HG03039 (cell line): ENCODE results near the gene AICDA.
"Not testable (repeated sequence)": the region's sequence is repeated elsewhere in the genome, so short reads cannot be mapped to it uniquely, and the experiment has no call there.

Experiments
- ATAC-seq: cut with Tn5 transposase; IDR thresholded peaks from one replicate; pipeline ENCODE4 v1.9.1; 2021; ENCODE audit warnings: mild to moderate bottlenecking, moderate library complexity; ENCODE audit not compliant: unreplicated experiment

Gene AICDA

GRCh38 chr12:8613881-8614280, 1.2 kb upstream of the AICDA start:
- not testable (repeated sequence) for ATAC-seq

DNA sequence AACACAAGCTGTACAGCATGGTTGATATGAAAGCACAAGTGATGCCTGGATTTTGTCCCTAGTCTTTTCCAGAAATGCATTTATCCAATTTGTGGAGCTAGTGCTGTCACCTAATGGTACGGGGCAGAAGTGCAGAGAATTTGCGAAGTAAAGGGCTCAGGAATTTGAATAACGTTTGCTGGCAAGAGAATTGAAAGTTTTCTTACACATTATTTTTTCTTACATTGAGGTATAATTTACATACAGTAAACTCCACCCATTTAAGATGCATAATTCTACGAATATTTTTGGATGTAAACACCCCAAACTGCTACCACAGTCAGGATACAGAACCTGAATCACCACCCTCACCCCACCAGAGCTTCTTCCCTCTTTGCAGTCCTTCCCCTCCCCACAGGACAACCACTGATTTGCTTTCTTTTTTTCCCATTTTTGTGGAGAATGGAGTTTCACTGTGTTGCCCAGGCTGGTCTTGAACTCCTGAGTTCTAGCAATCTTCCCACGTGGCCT, 3.5 kb downstream of the AICDA start:
- ATAC-seq = no peak

GRCh38 chr12:8606890-8607289, 5.8 kb downstream of the AICDA start:
- ATAC-seq = no peak

DNA sequence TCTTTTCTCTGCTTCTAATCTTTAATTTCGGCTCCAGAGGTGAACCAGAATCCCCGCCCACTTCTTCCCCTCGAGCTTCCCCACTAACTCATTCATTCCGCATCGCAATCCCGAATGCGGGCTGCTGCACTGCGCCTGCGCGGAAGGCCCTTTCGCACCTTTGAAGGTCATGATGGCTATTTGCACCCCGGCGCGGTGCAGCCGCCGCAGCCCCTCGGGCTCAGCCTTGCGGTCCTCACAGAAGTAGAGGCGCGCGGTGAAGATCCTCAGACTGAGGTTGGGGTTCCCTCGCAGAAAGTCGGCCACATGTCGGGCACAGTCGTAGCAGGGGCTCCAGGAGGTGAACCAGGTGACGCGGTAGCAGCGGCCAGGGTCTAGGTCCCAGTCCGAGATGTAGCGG, 7.6 kb downstream of the AICDA start:
- no peak for ATAC-seq

DNA sequence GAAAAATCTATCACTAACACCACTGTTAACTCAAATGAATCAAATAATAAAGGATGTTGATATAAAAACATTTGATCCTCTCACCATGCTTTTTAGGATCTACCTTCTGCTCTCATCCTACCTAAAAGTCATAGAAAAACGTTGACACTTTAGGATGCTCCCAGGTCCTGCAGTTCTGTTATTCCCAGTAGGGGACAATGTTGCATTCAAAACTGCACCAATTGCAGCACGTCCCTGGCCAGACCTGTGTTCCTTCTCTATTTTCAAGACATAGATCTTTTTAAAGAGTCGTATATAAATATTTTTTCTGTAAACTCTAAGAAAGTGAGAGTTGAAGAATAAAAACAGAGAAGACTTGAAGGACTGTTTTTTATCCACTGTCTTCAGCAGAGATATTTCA, 8.8 kb downstream of the AICDA start:
- ATAC-seq = no peak

DNA sequence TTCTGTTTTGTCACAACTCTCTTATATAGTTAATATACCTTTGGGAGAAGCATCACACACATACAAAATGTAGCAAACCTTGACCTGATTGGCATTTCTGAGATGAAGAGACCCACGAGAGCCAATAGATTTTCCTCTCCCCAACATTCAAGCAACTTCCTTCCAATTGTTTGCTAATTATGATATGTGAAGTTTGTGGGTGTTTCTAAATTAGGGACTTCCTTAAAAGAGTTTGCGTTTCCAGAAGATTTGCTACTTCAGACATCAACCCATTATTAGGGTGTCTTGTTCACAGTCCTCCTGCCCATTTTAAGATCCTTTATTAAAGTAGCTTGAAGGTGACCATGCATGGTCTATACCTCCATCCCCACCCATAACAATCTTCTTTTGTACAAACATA, 9.4 kb downstream of the AICDA start:
- no peak for ATAC-seq

DNA sequence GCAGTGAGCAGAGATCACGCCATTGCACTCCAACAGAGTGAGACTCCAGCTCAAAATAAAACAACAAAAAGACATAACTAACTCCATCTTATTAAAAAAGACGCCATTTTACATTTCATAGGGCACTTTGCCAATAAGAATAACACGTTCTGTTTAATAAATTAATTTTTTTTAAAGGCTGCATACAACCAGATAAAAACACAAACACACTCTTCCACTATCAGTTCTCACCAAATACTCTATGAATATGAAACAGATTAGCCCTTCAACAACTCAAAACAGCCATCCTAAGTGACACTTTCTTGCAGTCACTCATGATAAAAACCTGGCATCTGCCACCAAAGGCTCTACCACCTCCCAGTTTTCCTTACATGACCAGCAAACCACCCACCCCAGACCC, 16.1 kb downstream of the AICDA start:
- ATAC-seq = no peak

DNA sequence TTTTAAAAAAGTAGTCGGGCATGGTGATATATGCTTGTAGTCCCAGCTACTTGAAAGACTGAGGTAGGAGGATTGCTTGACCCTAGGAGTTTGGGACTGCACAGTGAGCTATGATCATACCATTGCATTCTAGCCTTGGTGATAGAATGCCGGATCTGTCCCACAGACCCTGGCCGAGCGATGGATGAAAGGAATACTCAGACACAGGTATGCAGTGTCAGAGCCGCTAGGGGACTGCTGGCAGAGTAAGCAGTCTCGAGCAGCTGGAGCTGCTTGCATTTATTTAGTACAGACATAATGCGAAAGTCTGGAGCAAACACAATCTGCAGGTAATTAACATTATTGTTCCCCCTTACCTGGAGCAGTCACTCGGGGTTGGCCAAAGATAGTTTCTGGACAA, 18.6 kb downstream of the AICDA start:
- ATAC-seq = no peak

- no peak for ATAC-seq
Measured at GRCh38 chr12:8593246-8593645, 19.4 kb downstream of the AICDA start.

GRCh38 chr12:8590842-8591545, 21.7 kb downstream of the AICDA start:
- ATAC-seq = peak; percentile 73

DNA sequence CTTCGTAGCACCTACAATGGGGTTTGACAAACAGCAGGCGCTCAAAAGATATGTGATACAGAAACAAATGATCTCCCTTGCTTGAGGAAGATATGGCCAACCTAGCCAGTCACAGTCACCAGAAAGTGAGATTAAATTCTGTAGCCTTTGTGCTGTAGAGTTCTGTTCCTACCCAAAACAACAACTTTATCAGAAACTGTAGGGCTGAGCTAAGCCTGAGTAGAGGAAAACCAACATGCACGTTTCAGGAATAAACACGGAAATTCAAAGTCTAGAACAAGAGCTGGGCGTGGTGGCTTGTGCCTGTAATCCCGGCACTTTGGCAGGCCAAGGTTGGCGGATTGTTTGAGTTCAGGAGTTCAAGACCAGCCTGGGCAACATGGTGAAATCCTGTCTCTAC, 23.0 kb downstream of the AICDA start:
- ATAC-seq = no peak

GRCh38 chr12:8584478-8584877, 28.2 kb downstream of the AICDA start:
- not testable (repeated sequence) for ATAC-seq

DNA sequence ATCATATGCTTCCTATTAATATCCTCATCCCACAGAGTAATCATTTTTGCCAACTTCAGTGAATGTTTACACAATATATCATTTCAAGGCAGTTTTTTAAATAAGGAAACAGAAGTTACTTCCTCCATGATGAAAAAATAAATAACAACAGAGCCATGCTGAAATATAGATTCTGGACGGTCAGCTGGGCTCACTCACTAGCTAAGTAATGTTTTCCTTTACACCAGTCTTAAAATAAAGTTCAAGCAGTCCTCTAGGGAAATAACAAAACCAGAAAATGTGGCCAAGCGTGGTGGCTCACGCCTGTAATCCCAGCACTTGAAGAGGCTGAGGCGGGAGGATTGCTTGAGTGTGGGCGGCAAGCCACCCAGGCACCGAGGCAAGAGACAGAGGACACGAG, 28.7 kb downstream of the AICDA start:
- no peak for ATAC-seq

DNA sequence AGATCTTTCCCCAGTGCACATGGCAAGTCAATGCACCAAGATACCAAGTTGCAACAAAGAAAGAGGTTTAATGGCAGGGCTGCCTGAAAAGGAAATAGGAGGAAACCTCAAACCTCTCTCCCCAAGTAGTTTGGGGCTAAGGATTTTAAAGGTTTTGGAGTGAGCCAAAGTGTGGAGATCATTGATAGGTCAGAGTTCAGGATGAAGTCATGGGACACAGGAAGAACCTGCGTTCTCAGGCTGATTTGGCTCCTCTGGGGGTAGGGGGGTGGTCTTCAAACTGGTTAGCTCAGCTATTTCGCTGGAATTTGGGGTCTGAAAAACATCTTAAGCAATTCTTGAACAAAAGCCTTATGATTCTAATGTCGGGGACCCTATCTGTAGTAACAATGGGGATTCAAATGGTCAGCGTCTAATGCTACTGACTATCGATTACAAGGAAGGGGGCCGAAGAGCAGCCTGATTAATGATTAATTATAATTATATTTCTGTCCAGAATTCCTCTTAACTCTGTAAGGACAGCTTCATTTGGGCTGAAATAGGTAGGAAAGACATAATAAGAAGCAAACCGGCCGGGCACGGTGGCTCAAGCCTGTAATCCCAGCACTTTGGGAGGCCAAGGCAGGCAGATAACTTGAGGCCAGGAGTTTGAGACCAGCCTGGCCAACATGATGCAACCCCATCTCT, 31.4 kb downstream of the AICDA start:
- ATAC-seq = no peak

DNA sequence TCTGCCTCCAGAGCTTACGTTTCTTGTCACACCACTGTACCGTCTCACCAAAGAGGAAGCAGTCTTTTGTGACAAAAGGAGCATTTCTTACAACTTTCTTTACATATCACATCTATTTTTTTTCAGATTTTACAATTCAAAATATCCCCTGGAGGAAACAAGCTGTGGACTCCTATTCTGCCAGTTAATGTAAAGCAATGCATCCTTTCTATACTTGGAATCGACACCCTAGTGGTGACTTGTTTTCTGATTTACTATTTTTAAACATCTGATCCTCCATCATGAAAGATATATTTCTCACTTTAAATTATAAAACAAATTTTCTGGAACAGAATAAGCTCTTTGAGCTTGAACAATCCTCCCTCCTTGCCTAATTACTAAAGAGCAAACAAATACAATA, 34.8 kb downstream of the AICDA start:
- no peak for ATAC-seq

GRCh38 chr12:8572507-8572906, 40.2 kb downstream of the AICDA start:
- ATAC-seq = no peak

DNA sequence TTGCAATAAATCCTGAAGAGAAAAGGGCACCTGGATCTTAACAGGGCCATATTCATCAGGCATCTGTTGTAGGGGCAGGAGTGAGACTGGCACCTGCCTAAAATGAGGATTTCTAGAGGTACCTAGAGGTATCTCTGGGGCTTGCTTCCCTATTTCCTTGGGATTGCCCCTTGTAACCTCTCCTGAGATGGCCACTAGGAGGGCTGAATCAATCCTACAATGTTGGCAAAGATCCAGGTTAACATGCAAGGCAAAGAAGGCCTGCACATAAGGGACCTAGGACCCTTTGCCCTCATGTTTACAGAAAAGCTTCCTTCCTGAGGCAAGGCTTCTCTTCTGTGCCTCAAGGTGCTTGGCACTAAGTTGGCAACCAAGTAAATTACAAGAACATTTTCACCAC, 46.1 kb downstream of the AICDA start:
- no peak for ATAC-seq

DNA sequence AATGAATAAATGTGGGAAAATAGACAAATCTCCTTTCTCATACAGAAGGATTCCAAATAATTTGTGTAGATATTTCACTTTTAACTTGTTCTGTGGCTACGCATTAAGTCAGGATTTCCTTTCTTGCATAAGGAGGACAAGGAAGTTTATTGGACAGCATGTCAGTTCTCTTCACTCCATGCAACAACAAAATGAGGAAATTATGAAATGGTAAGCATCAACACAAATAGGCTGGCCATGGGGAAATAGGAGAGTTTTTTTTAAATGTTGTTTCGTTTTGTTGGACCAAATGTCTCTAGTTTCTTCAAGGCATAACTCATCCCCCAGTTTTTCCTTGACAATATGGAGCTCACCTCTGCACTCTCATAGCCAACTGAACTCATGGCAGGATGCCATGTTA, 46.6 kb downstream of the AICDA start:
- not testable (repeated sequence) for ATAC-seq

DNA sequence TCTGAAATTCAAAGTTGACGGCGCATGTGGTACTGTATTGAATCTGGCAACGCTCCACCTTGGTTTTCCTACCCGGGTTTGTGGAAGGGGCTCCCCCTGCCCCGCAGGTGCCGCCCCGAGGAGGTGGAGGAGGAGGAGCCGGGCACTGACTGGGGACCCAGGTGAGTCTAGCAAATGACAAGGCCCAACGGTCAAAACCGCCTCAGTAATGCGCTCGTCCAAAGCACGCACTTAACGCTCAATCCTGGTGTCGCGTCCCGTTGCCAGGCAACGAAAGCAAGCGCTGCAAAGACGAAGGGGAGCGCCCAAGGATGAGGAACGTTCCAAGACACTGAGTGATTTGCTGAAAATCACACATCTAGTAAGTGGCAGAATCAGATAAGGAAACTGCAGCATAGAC, 48.0 kb downstream of the AICDA start:
- ATAC-seq = no peak

DNA sequence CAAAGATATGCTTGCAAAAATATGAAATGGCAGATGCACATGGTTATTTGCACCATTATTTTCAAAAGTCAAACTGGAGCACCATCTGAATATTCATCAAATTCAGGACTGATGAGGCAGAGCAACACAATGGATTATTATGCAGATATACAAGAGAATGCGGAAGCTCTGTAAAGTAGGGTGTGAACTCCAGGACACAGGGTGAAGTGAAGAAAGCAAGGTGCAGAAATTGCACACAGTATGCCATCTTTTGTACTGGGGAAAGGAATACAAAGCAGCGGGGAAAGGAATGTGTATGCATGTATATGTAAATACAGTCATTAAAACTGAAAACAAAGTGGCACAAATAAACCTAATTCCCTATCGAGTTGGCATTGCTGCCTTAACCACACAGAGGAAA, 49.3 kb downstream of the AICDA start:
- ATAC-seq = no peak

GRCh38 chr12:8562310-8562709, 50.3 kb downstream of the AICDA start:
- no peak for ATAC-seq

DNA sequence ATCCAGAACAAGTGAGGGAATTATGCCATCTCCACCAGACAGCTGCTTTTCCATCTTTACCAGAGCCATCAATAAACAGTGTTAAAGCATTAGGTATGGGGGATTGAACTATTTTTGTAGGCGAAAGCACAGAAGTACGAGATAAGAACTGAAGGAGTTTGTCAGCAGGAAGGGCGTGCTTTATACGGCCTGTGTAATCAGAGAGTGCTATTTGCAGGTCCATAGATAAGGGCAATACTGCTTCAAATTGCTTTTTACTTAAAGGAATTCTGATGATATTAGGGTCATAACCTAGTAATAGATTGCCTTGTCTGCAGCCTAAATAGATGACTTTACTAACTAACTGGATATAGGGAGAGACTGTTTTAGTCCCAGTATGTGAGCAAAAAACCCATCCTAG, 51.6 kb downstream of the AICDA start:
- no peak for ATAC-seq

DNA sequence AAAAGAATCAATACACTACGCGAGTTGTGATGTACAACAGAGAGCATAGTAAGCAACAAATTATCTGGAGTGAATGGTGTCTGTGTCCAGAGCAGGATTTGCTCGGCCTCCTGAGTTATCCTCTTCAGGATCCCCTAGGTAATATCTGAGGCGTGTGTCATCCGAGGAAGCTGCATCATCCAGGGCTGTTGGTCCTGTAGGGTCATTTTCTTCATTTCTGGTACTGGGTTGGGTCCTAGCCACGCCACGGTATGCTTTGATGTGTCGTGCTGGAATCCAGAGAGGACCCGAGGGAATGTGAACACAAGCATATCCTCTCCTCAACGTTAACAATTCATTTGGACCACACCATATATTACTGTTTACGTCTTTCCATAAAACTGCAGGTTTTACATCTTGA, 53.0 kb downstream of the AICDA start:
- no peak for ATAC-seq
